HG03571 (cell line): ENCODE measurements around the gene BCS1L.

Source experiments
- ATAC-seq: cut with Tn5 transposase; IDR thresholded peaks from one replicate; pipeline ENCODE4 v1.9.1; 2021; ENCODE audit not compliant: unreplicated experiment

BCS1L gene, protein sequence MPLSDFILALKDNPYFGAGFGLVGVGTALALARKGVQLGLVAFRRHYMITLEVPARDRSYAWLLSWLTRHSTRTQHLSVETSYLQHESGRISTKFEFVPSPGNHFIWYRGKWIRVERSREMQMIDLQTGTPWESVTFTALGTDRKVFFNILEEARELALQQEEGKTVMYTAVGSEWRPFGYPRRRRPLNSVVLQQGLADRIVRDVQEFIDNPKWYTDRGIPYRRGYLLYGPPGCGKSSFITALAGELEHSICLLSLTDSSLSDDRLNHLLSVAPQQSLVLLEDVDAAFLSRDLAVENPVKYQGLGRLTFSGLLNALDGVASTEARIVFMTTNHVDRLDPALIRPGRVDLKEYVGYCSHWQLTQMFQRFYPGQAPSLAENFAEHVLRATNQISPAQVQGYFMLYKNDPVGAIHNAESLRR

DNA sequence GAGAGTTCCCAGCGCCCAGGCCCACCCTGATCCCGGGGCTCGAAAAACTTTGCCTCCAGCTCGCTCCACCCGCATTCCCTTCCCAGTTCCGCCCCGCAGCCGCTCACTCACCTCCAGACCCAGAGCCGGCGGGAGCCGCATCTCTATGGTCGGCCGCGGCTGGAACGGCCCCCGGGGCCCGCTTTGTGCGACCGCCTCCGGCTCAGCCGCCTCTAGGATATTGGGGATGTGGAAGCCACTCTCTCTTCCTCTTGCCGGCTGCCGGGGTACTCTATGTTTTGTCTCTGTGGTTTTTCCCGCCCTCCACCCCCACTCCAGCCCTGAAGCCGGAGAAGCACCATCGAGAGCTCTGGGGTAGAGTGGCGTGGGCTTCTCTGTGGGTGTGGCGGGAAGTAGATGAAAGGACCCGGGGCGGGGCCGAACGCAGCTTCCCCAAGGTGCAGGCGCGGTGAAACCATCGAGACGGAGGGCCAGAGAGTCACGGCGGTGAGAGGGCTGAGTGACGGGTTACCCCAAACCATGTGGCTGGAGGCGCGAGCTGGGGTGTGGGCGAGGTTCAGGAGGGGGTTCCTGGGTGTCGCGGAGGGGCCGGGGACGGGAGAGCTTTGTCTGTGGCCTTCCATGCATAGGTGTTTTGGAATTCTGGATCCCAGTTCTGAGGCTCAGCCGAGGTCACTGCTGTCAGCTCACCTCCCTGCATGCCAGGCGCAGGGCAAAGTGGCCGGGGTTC, at the start of gene BCS1L, which contains the start of gene ZNF142:
TSS of gene BCS1L (plus strand) at position 426 of the 730 bp plus-strand sequence. CDS start 1,305 bp downstream, outside the sequence.
TSS of gene ZNF142 (minus strand) at position 366 of the 730 bp plus-strand sequence. CDS start 3,194 bp downstream, outside the sequence.
- peak; percentile 94 for ATAC-seq

DNA sequence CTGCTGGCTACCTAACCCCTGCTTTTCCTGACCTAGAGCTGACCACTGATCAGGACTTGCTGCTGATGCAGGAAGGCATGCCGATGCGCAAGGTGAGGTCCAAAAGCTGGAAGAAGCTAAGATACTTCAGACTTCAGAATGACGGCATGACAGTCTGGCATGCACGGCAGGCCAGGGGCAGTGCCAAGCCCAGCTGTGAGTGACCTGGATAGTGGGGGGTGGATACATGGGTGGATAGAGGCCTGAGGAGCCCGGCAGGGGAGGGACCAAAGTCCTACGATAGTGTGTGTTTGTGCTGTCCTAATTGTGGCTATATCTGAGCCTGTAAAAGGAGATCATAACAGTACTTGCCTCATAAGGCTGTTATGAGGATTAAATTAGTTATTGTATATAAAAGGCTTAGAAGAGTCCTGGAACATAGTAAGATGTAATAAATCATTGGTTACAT, 43.6 kb upstream of the BCS1L start:
- no peak for ATAC-seq

DNA sequence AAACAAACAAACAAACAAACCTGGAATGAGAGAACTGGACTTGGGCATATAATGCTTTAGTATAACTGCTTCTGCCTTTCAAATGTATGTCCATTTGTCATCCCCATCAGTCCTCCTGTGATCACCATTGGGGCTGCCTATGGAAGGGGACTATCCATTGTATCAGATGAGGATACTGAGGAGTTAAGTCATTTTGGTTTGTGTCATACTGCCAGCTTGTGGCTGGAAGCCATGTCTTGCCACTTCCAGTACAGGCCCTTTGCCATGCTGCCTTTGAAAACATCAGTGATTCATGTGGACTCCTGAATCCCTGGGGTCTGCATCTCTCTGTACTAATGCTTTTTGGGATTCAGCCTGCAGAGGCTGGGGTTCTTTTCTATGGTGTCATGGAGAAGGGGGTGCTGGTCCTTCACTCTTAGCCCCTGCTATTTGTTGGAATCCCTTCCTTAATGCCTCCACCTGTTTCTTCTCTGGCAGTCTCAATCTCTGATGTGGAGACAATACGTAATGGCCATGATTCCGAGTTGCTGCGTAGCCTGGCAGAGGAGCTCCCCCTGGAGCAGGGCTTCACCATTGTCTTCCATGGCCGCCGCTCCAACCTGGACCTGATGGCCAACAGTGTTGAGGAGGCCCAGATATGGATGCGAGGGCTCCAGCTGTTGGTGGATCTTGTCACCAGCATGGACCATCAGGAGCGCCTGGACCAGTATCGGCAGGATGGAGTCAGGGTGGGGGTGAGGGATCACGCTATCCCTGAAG, 41.2 kb upstream of the BCS1L start:
- no peak for ATAC-seq

DNA sequence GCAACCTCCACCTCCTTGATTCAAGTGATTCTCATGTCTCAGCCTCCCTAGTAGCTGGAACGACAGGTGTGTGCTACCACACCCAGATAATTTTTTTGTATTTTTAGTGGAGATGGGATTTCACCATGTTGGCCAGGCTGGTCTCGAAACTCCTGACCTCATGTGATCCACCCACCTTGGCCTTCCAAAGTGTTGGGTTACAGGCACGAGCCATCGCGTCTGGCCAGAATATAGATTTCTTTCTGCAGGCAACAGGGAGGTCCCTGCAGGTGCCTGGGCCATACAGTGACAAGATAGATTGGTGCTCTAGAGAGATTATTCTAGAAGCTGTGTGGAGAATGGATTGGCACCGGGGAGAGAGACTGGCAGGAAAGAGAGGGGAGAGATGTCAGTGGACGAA, 38.5 kb upstream of the BCS1L start:
- ATAC-seq: no peak

DNA sequence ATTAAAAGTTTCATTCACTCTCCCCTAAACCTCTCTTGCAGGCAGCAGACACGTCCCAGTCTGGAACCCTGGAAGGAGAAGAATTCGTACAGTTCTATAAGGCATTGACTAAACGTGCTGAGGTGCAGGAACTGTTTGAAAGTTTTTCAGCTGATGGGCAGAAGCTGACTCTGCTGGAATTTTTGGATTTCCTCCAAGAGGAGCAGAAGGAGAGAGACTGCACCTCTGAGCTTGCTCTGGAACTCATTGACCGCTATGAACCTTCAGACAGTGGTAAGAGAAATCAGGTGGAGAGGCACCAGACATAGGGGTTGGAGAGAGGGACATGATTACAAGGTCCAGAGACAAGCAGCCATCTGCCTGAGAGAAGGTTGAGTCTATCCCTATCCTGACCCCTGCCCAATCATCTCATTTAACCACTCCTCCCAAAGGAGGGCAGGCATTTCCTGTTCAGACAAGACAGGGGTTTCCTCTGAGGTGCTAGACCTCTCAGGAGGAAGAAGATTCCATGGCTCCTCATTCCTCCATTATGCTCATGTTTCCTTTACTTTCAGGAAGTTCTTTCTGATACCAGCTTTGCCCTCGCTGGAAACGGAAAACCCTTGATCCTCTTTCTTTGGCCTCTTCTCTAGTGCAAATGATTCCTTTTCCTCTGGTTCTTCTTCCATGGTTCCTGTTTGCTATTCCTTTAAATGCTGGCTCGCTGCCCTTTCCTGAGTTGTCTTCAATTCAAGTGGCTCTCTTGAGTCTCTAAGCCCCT, 36.7 kb upstream of the BCS1L start:
- no peak for ATAC-seq

DNA sequence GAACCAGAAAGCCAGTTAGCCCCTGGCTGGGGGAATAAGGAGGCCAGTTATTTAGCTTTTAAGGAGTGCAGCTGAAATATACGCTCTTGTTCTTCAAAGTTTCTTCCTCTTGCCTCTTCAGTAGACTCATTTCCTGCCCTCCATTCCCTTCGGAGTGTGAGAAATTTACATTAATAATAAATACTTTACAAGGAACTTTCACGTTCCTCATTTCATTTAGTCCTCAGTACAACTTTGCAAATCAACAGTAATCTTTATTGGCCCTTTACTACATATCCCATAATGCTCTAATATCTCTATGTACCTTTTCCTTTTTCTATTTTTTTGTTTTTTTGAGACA, 36.1 kb upstream of the BCS1L start:
- ATAC-seq: no peak

DNA sequence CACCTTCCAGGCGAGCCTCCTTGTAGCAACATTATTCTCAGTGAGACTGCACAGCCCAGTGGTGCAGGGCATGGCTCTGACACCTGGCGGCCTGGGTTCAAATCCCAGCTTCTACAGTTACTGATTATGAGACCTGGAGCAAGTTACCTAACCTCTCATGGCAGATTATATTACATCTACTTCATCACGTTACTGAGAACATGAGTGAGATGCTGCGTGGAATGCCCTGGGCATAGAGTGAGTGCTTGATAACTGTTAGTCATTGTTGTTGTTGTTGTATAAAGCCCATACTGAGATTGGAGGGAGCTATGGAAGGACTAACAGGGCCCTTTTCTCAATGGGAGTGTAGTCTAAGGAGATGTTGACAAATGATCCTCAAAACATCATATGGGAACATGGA, 33.1 kb upstream of the BCS1L start:
- ATAC-seq: no peak

DNA sequence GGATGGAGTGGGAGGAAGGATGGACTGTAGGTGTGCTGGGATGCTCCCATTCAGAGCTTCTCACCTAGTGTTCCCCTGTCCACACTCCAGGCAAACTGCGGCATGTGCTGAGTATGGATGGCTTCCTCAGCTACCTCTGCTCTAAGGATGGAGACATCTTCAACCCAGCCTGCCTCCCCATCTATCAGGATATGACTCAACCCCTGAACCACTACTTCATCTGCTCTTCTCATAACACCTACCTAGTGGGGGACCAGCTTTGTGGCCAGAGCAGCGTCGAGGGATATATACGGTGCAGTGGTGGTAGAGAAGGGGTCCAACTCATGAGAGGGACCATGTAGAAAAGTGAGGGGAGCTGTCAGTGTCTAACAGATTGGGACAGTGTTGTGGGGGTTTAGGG, 31.5 kb upstream of the BCS1L start:
- no peak for ATAC-seq

DNA sequence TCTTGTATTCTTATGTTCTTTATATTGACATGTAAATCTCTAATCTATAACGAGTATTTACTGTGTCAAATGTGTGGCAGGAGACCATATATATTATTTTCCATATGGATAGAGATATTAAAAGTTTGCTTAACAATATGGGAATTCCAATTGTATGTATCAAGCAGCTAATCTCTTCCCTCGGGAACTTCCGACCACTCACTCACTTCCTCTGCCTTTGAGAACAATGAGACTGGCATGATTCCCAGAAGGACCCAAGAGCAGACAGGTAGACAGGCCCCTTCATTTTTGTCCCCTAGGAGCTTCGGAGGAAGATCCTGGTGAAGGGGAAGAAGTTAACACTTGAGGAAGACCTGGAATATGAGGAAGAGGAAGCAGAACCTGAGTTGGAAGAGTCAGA, 27.6 kb upstream of the BCS1L start:
- no peak for ATAC-seq

DNA sequence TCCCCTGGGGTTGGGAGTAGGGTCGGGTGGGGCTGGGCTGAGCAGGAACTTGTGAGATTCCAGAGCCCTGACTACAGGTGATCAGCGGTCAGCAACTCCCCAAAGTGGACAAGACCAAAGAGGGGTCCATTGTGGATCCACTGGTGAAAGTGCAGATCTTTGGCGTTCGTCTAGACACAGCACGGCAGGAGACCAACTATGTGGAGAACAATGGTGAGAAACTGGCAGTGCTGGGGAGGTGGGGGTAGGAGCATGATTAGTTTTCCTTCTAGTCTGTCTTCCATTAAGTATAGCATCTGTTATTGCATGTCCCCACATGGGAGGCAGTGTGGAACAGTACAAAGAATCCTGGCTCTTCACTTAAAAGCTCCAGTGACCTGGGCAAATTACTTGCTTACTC, 23.8 kb upstream of the BCS1L start:
- ATAC-seq: no peak

DNA sequence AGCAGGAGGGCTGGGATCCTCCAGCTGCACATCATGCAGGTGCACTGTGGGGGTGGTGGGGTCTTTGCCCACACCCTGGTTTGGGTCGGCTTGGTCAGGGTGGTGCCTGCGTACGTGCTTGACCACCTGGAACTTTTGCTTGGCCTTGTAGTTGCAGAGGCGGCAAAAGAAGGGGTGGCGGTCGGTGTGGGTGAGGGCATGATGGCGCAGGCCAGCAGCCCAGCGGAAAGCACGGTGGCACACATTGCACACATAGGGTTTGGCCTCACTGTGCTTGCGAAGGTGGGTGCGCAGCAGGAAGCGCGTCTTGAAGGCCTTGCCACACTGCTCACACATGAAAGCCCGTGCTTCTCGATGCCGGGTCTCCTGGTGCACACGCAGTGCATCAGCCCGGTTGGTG, 21.1 kb upstream of the BCS1L start:
- ATAC-seq: no peak

DNA sequence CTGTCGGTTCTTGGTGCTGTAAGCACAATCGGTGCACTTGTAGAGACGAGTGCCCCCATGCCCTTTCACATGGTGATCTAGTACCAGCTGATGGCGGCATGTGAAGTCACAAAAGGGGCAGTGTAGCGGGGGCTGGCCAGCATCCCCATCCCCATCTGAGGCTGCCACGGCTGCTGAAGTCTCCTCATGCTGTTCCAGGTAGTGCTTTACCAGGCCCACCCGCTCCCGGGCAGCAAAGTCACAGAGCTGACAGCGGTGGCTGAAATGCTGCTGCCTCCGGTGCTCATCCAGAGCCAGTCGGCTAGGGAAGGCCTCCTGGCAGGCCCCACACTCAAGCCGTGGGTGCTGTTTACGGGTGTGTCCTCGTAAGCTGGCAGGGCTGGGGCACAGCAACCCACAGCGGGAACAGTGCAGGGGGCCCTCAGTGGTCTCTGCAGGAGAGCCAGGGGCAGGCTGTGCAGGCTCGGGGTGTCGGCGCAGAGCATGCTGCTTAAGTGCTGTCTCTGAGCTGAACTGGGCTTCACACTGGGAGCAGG, 17.3 kb upstream of the BCS1L start:
- no peak for ATAC-seq

DNA sequence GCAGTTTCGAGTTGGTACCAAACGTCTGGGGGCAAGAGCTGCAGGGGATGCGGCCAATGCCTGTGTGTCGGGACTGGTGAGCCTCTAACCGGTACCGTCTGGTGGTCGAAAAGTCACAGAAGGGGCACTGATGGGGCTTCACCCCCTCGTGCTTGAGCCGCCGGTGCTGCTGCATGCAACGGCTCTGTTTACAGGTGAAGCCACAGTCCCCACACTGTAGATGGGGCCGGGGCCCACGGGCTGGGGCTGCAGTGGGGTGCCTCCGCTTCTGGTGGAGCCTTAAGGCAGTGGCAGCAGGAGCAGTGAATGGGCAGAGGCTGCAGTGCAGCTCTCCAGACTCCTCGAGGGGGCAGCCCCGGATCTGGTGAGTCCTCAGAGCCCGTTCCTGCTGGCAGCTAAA, 16.7 kb upstream of the BCS1L start:
- ATAC-seq: no peak

DNA sequence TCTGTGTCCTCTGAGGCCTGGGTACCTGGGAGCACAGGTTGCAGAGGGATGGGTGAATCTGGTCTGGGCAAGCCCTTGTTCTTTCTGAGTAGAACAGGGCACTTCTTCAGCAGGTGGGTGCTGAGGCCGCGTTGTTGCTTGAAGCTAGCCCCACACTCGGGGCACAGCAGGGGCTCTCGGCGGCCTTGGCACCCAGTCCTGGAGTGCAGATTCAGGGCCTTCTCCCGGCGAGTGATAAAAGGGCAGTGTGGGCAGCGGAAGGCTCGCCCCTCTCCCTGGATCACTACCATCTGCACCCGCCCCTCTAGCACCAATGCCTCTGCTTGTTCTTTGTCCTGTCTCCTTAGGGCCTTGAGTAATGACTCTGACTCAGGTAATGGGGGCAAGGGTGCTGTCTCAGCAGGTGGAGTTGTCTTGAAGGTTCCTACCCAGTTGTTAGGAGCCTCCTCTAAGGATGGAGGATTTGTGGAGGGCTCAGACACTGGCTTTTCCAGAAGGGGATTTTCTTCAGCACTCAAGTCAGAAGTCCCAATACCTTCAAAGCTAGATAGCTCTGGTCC, 15.7 kb upstream of the BCS1L start:
- no peak for ATAC-seq

DNA sequence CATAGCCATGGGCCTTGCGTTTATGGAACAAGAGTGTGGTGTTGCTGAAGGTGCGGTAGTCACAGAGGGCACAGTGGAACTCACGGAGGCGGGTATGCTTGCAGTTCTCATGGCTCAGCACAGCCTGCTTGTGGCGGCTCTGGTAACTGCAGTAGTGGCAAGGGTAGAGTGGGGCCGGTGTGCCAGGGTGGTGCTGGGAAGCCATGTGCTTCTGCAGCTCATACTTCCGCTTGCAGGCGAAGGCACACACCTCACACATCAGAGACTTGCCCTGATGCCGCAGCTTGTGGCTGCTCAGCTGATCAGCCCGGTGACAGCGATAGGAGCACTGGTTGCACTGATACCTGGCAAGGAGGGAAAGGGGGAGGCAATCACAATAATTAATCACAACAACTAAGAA, 14.8 kb upstream of the BCS1L start:
- no peak for ATAC-seq

DNA sequence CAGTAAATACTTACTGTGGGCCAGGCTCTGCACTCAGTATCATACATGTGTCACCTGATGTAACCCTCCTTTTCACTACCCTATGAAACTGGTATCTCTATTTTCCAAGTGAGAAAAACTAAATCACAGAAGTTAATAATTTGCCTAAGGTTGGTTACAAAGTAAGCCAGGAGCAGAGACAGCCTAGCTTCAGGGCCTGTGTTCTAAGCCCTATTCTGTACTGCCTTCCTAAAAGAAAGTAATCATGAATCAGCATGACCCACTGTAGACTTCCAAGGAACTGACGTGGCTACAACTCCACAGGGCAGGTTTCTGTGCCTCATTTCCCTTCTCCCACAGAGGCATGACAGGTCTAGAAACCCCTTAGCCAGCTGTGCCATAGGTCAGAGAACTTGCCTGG, 14.4 kb upstream of the BCS1L start:
- peak; percentile 74 for ATAC-seq

DNA sequence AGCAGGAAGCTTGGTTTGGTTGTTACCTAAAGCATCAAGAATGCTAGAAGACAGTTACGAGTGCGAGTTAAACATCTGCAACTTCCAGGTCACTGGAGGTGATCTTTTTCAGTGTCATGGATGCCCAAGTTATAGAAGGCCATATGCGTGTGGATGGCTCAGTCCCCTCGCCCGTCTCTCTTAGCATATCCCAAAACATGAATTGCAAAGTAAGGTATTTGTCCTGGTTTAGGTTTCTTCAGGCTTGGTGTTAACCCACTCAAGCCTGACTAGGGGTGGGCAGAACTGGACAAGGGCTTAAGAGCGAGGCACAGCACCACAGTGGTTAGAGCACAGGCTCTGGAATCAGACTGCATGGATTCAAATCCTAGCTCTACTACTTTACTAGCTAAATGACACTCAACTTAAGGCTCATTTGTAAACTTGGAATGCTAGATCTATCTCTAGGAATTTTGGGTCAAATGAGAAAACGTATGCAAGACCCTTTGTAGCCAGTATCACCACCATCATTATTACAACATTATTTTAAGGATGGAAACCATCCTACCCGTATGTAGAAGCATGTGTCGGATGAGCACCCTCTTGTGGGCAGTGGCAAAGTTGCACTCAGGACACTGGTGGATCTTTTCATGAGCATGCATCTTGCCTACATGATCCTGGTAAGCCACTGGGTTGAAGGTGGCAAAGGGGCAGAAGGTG, 11.2 kb upstream of the BCS1L start:
- ATAC-seq: peak; percentile 48

DNA sequence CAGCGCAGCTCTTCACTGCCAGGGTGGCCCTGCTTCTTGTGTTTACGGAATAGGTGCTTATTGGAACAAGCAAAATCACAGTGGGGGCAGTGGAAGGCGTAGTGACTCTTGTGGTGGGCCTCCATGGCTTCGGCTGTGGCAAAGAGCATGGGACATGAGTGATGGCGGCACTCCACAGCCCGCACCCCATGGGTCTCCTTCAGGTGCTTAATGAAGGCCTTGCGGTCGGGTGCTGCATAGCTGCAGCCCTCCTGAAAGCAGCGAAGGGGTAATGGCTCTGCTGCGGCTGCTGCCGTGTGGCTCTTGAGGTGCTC, 10.7 kb upstream of the BCS1L start:
- peak; percentile 18 for ATAC-seq

DNA sequence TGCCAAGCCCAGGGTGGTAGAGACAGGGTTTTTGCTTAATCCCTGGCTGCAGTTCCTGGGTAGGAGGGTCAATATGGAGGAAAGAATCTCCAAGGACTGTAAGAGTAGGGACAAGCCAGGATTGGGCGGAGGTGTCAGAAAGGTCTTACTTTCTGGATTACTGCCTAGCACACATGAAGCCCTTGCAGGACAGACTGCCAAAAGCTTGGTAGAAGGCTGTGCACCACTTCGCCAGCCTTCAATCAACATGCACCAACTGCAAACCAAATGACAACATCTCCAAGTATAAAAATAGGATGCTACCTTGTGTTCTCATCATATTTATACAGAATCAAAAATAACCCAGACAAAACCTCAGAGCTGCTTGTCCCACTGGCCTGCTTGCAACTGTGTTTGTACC, 3.7 kb upstream of the BCS1L start:
- no peak for ATAC-seq
